Fibroblast of villous mesenchyme (primary cell): Measurements from ENCODE around the gene MAPK8IP3. TPM values are rescaled to one million over a fixed set of nuclear protein-coding genes. Genes with fewer than 3 reads are reported as not detected.

Source experiments
- DNase-seq: peaks from one replicate; pipeline ENCODE4 v3.0.0-alpha.2; 2010; ENCODE audit warnings: low read depth
- H3K4me3 ChIP-seq: 2 replicates; pipeline ENCODE4 v1.5.1; 2011; ENCODE audit warnings: low read depth, mild to moderate bottlenecking, low read length
- CTCF ChIP-seq: IDR thresholded peaks from 2 replicates; pipeline ENCODE4 v1.5.1; 2012; ENCODE audit warnings: low read depth, mild to moderate bottlenecking, low read length; ENCODE audit not compliant: insufficient read depth
- total RNA-seq: library from RNA; depleted of rRNA; stranded (reverse); fragments of >200 nt; gene quantifications from 2 replicates; pipeline ENCODE4 v1.2.3, GENCODE V29; 2012

MAPK8IP3 gene
- total RNA-seq, 1 donor, result 37.1 TPM

- DNase-seq, result no peak
- TF ChIP-seq CTCF, result no peak
- H3K4me3 ChIP-seq, result no peak overlapping the region
Observed at GRCh38 chr16:1791256-1791942, 85.4 kb downstream of the MAPK8IP3 start.

GRCh38 chr16:1791943-1792812 lies 86.2 kb downstream of the MAPK8IP3 start:
- DNase-seq, result no peak
- no peak overlapping the region for H3K4me3 ChIP-seq
- no peak for TF ChIP-seq CTCF

GRCh38 chr16:1792836-1793577 lies 87.0 kb downstream of the MAPK8IP3 start:
- no peak overlapping the region for H3K4me3 ChIP-seq
- no peak for TF ChIP-seq CTCF
- no peak for DNase-seq

GRCh38 chr16:1793578-1794220 lies 87.7 kb downstream of the MAPK8IP3 start, which contains the start of gene IGFALS:
TSS of gene IGFALS (minus strand) at chr16:1793705. CDS start at chr16:1793652, 53 bp downstream.
- DNase-seq, result no peak
- no peak within 1 kb of the TSS for H3K4me3 ChIP-seq
- no peak for TF ChIP-seq CTCF

- H3K4me3 ChIP-seq, result no peak overlapping the region
- no peak for DNase-seq
- no peak for TF ChIP-seq CTCF
Observed at GRCh38 chr16:1794221-1794871, 88.4 kb downstream of the MAPK8IP3 start.
